ENCODE measurements around the gene MUC13. TPM values are rescaled to one million over a fixed set of nuclear protein-coding genes. Genes with fewer than 3 reads are reported as not detected.
"Not testable (repeated sequence)": the region's sequence is repeated elsewhere in the genome, so short reads cannot be mapped to it uniquely, and the experiment has no call there.

The MUC13 gene
- total RNA-seq, 1 donor from 2014 or later: not detected

DNA sequence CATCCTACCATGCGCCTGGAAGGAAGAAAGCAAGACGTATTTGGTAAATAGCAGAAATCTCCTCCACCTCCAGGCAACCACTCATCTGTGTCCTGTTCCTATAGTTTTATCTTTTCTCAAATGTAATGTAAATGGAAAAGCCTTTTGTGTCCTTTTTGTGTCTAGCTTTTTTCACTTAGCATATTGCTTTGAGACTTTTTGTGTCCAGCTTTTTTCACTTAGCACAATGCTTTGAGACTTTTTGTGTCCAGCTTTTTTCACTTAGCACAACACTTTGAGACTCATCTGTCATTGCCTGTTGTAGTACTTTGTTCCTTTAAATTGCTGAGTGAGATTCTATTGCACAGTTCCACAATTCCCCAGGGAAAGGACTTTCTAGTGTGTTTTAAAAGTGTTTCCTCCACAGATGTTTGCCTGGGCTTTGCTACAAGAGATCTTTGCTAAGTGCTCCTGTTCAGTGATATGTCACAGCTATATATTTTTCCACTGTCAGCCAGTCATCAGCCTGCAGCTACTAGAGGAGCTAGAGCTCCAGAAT lies 27.9 kb upstream of the MUC13 start:
- H3K36me3 Mint-ChIP-seq (ENCODE audit: low read depth): no peaks in the 10 kb centered on the region
- no peak overlapping the region for H3K27ac Mint-ChIP-seq (ENCODE audit: unreplicated experiment)
- DNase-seq (ENCODE audit: low spot score): no peak
- peaks cover 4% of the 10 kb centered on the region for H3K9me3 Mint-ChIP-seq (ENCODE audit: low read depth)
- TF ChIP-seq CTCF (IDR thresholded peaks at IDR 0.05): no peak
- no peak overlapping the region for H3K4me3 Mint-ChIP-seq (ENCODE audit: unreplicated experiment)
- H3K4me1 Mint-ChIP-seq (ENCODE audit: low read depth): peaks cover 5% of the 10 kb centered on the region
- no peaks in the 10 kb centered on the region for H3K27me3 Mint-ChIP-seq (ENCODE audit: low read depth)

DNA sequence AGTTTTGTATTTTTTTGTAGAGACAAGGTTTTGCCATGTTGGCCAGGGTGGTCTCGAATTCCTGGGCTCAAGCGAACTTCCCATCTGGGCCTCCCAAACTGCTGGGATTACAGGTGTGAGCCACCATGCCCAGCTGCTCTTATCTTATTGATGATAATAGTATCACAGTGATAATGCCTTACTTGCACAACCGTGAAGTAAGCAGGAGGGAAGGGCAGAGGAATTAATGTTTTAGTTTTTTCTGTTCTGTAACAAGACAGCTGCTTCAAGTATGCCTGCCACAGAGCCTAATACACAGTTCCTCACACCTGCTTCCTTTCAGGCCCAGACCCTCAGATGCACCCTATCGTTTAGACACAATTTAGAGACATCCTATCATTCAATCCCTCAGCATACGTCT lies 26.1 kb upstream of the MUC13 start:
- Mint-ChIP-seq H3K4me1 (ENCODE audit: low read depth) (peaks cover 5% of the 10 kb centered on the region), H3K9me3 (ENCODE audit: low read depth) (peaks cover 4% of the 10 kb centered on the region), H3K36me3 (ENCODE audit: low read depth) (no peaks in the 10 kb centered on the region), H3K27ac (ENCODE audit: unreplicated experiment) (no peak overlapping the region), H3K27me3 (ENCODE audit: low read depth) (no peaks in the 10 kb centered on the region), H3K4me3 (ENCODE audit: unreplicated experiment) (no peak overlapping the region)
- TF ChIP-seq CTCF (IDR thresholded peaks at IDR 0.05): no peak
- DNase-seq (ENCODE audit: low spot score): no peak

- no peak overlapping the region for H3K27ac Mint-ChIP-seq (ENCODE audit: unreplicated experiment)
- H3K27me3 Mint-ChIP-seq (ENCODE audit: low read depth): no peaks in the 10 kb centered on the region
- peaks cover 5% of the 10 kb centered on the region for H3K4me1 Mint-ChIP-seq (ENCODE audit: low read depth)
- peaks cover 9% of the 10 kb centered on the region for H3K9me3 Mint-ChIP-seq (ENCODE audit: low read depth)
- TF ChIP-seq CTCF (IDR thresholded peaks at IDR 0.05): no peak
- no peak for DNase-seq (ENCODE audit: low spot score)
- H3K4me3 Mint-ChIP-seq (ENCODE audit: unreplicated experiment): no peak overlapping the region
- no peaks in the 10 kb centered on the region for H3K36me3 Mint-ChIP-seq (ENCODE audit: low read depth)
Observed at GRCh38 chr3:124960105-124960504, 25.6 kb upstream of the MUC13 start.

DNA sequence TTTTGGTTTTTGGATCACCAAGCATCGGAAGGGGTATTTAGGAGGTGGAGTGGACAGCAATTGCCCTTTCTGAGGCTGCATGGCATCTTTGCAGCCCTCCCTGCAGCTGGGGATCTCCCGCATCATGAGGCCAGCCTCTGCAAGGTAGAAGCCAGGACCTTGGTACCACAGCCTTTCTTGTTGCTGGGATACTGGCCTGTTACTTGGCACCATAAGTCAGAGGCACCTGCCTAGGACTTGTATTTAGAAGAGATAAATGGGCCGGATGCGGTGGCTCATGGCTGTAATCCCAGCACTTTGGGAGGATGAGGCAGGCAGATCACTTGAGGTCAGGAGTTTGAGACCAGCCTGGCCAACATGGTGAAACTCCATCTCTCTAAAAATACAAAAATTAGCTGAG lies 23.4 kb upstream of the MUC13 start:
- H3K27ac Mint-ChIP-seq (ENCODE audit: unreplicated experiment); H3K36me3 Mint-ChIP-seq (ENCODE audit: low read depth); H3K4me1 Mint-ChIP-seq (ENCODE audit: low read depth); H3K27me3 Mint-ChIP-seq (ENCODE audit: low read depth); H3K4me3 Mint-ChIP-seq (ENCODE audit: unreplicated experiment); DNase-seq (ENCODE audit: low spot score): not testable (repeated sequence)
- H3K9me3 Mint-ChIP-seq (ENCODE audit: low read depth): peaks cover 10% of the 10 kb centered on the region

DNA sequence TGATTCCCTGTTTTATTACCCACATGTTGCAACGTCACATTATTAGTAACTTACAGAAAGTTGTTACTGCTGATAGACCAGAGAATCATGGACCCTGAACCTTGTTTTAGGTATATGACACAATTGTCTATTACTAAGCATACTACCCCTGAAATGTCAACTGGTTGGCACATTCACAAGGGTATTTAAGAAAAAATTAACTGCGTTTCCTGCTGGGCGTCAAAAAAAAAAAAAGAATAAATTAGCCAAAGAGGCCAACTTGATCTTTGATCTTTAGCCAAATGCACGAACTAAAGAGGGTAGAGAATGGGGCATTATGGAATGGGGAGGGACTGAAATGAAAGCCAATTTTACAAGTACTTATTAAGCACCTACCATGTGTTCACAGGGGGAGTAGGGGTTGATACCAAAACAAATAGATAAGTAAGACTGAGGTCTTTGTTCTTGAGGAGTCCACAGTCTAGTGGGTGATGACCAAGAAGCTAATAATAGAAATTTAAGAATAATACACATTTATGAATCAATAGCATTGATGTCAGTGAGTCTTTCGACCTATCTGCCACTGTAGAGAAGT lies 17.8 kb upstream of the MUC13 start:
- no peak overlapping the region for H3K27ac Mint-ChIP-seq (ENCODE audit: unreplicated experiment)
- no peak for DNase-seq (ENCODE audit: low spot score)
- no peaks in the 10 kb centered on the region for H3K27me3 Mint-ChIP-seq (ENCODE audit: low read depth)
- H3K9me3 Mint-ChIP-seq (ENCODE audit: low read depth): peaks cover 6% of the 10 kb centered on the region
- no peak overlapping the region for H3K4me3 Mint-ChIP-seq (ENCODE audit: unreplicated experiment)
- H3K4me1 Mint-ChIP-seq (ENCODE audit: low read depth): no peaks in the 10 kb centered on the region
- H3K36me3 Mint-ChIP-seq (ENCODE audit: low read depth): no peaks in the 10 kb centered on the region
- no peak for TF ChIP-seq CTCF (IDR thresholded peaks at IDR 0.05)
